ENCODE data around the gene MST1.

The MST1 gene

GRCh38 chr3:49717959-49718857 lies 28.9 kb upstream of the MST1 start:
- DNase-seq: no peak

DNA sequence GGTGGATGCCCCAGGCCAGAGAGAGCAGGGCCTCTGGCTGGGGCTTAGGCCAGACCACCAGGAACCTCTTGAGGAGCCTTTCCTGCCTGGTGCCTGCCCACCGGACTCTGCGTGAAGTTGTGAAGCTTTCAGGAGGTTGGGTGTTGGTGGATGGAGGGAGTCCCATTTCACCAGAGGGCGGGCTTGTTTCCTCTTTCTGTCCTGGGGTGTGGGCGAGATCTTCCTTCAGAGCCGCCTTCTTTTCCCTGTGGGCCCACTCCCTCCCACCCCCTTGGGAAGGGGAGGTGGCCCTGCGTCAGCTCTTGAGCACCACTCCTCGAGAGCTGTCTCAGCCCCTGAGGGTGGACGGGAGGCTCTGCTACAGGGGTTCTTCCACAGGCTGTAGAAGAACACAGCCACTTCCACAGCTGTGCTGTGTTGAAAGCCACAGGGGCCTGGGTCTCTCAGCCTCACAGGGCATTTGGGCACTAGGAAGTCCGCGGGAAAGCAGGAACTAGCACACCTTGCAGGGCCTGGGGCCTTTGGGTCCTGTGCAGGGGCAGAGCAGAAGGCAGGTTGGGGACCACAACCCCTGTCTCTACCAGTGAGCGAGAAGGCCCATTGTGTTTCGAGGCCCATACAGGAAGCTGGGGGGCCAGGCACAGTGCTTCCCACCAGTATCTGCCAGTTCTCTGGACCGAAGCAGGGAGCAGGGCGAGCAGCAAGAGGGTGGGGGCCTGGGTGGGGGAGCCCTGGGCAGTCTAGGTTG lies 28.1 kb upstream of the MST1 start:
- no peak for DNase-seq

GRCh38 chr3:49716691-49717210 lies 27.5 kb upstream of the MST1 start:
- no peak for DNase-seq

DNA sequence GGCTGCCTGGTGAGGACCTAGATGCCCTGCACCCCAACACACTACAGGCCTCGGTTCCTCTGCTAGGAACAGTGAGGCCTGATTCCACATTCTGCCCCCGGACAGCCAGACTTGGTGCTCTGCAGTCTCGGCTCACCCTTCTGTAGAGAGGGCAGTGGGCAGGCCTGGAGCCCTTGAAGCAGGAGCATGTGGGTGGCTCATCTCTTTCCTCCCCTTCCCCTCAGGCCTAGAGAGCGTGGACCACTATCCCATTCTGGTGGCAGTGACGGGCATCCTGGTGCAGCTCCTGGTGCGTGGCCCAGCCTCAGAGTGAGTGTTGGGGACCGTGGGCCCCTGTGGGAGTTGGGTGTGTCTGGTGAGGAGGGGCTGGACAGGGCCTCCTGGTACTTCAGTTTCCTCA lies 26.9 kb upstream of the MST1 start:
- DNase-seq: no peak

GRCh38 chr3:49715611-49716121 lies 26.4 kb upstream of the MST1 start:
- no peak for DNase-seq

DNA sequence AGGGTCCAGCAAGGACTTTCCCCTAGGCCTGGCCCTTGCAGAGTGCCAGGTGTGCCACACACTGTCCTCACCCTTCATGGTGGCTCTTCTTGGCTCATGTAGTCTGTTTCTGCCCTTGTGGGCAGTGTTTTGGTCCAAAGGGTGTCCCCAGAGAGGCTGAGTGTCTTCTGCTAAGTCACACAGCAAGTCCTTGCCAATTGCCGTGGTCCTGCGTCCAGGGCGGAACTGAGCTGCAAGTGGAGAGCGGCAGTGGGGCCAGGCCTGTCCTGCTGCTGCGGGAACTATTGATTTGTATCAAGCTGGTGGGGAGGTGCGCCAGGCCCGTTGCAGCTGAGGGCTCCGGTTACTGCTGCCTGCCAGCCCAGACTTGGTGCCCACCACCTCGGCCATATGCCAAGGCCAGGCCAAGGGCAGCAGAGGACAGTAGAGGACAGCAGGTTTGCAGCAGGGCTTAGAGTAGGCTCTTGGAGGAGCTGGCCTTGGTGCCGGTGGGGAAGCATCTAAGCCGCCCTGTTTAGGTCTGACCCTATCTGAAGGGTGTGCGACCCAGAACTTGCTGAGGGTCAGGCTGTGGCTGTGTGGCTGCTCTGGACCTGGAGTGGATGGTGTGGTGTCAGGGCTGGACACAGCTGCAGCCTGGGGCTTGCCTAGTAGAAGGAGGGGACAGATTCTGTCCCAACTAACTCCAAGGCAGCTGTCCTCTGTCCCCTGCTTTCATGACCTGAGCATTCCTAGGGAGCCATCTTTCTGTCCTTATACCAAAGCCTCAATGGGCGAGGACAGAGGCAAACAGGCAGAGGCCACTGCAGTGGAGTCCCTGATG lies 25.7 kb upstream of the MST1 start:
- no peak for DNase-seq

GRCh38 chr3:49713336-49714105 lies 24.2 kb upstream of the MST1 start:
- DNase-seq: no peak

- no peak for DNase-seq
Measured at GRCh38 chr3:49712631-49713317, 23.5 kb upstream of the MST1 start.

- no peak for DNase-seq
Measured at GRCh38 chr3:49712166-49712565, 22.9 kb upstream of the MST1 start.

DNA sequence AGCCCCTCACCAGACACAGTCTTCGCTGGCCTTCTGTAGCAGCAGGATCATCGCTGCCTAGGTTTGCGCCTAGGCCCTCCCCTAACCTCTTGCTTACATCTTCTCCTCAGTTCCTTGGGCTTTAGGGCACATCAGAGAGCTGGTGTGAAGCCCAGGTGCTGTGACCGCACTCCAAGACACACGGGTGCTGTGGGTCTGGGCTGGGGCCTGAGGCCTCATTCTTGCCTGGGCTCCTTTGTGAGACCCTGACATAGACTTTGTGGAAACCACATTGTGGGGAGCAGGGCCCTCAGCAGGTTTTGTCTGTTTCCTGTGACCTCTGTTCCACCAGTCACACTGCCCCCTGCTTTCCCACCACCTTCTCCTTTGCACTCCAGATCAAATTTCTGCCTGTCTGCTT lies 22.2 kb upstream of the MST1 start:
- no peak for DNase-seq

DNA sequence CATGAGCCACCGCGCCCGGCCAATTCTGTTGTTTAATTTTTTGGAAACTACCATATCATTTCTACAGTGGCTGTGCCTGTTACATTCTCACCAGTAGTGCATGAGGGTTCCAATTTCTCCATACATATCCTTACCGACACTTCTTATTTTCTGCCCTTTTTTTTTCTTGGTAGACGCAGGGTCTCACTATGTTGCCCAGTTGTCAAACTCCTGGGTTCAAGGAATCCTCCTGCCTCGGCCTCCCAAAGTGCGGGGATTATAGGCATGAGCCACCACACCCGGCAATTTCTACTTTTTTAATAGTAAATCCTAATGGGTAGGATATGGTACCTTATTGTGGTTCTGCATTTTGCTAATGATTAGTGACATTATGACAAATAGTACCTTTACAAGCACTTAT lies 20.6 kb upstream of the MST1 start:
- DNase-seq: no peak

GRCh38 chr3:49707113-49707480 lies 17.8 kb upstream of the MST1 start:
- DNase-seq: no peak

DNA sequence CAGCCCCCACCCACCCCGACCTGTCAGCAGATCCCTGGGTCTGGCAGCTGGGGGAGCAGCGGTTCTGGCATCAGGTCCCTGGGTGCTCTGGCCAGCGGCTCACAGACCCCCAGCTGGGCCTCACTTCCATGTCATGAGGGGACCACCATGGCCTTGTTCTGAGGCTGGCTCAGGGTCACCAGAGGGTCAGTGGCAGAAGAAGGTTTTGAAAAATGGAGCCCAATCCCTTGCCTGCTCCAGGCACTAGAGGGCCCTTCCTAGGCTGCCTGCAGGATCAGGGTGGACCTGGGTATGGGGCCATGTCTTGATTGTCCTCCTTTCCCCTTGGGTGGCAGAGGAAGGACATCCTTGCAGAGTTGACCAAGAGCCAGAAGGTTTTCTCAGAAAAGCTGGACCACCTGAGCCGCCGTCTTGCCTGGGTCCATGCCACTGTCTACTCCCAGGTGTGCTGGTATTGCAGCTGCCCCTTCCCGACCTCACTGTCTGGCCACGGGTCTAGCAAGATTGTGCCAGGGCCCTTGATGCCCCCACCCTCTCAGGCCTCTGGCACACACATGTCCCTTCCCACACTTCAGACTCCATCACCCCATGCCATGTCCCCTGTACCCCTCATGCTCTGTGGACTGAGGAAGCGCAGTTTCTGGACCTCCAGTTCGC lies 17.3 kb upstream of the MST1 start:
- DNase-seq: no peak

DNA sequence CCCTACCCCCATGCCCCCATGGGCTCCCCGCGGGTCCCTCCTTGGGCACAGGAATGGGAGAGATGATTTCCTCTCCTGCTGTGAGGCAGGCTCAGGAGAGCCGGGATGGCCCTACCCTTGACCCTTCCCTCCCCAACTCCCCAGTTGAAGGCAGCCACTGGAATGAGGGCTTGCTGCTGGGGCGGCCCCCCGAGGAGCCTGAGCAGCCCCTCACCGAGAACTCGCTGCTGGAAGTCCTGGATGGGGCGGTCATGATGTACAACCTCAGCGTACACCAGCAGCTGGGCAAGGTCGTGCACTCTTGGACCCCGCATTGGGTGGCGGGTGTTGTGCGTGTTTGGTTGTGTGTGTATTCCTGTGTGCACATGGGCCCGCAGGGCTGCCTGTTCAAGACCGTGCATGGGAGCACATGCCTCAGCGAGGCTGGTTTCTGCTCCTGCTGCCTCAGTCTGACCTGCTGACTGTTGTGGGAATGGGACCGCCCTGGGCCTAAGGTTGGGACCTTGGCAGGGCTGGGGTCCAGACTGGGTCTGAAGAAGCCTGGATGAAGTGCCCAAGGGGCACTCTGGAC lies 16.2 kb upstream of the MST1 start:
- no peak for DNase-seq

GRCh38 chr3:49704629-49705028 lies 15.4 kb upstream of the MST1 start:
- DNase-seq: no peak

- DNase-seq: no peak
Measured at GRCh38 chr3:49703956-49704355, 14.7 kb upstream of the MST1 start.

- peak in 4 of 5 donors; percentile 33 to 66 (median 51) for DNase-seq
Measured at GRCh38 chr3:49703443-49703927, 14.2 kb upstream of the MST1 start.

GRCh38 chr3:49702672-49703071 lies 13.4 kb upstream of the MST1 start:
- no peak for DNase-seq

- DNase-seq: no peak
Measured at GRCh38 chr3:49701388-49702077, 12.3 kb upstream of the MST1 start.
